GM12878 (cell line): ENCODE data around the gene GRIN2C. TPM values are rescaled to one million over a fixed set of nuclear protein-coding genes. Genes with fewer than 3 reads are reported as not detected.

Source experiments
- ATAC-seq: fragments of 200-7000 bp; cut with Tn5 transposase; 3 replicates; pipeline ENCODE4 v1.9.1; 2020; ENCODE audit warnings: mild to moderate bottlenecking, moderate library complexity
- BruUV-seq: library from RNA; stranded (reverse); fragments of 400-500 nt; replicated peaks from 2 replicates; lab custom pipeline; 2021; lab: Mats Ljungman, UMichigan
- CTCF ChIA-PET: fragments of 300-600 bp; sonication (Branson Sonifier 250); formaldehyde crosslinking; extraction: SDS; loops from one replicate; lab custom pipeline; 2021; ENCODE audit warnings: inconsistent platforms; lab: Yijun Ruan, JAX
- POLR2A ChIA-PET: fragments of 350-600 bp; formaldehyde crosslinking; extraction: SDS; loops from one replicate; lab custom pipeline; 2021; ENCODE audit warnings: inconsistent platforms; lab: Charles Lee
- RAD21 ChIA-PET: fragments of 300-600 bp; sonication (Branson Sonifier 250); formaldehyde crosslinking; loops from one replicate; lab custom pipeline; 2023; ENCODE audit warnings: antibody characterized with exemption; ENCODE audit not compliant: unreplicated experiment; lab: Charles Lee
- SMC1A ChIA-PET: fragments of 300-600 bp; sonication (Branson Sonifier 250); formaldehyde crosslinking; loops from one replicate; lab custom pipeline; 2023; ENCODE audit not compliant: unreplicated experiment, uncharacterized antibody; lab: Charles Lee
- DNase-seq: peaks from one replicate; pipeline ENCODE4 v3.0.0-alpha.2; 2011; ENCODE audit warnings: low read depth, low spot score
- FAIRE-seq: peaks from 3 replicates; lab custom pipeline; 2011; peaks lifted over from hg19 to GRCh38; lab: Jason Lieb, UNC
- H2AFZ ChIP-seq: 2 replicates; pipeline ENCODE4 v1.6.0; 2011; ENCODE audit warnings: low read depth, low read length, control low read depth; ENCODE audit not compliant: control insufficient read depth
- H3K27ac ChIP-seq: 2 replicates; pipeline ENCODE4 v1.5.1; 2011; ENCODE audit warnings: control low read depth; ENCODE audit not compliant: control insufficient read depth, insufficient read depth
- H3K27me3 ChIP-seq, 2 experiments: replicated peaks in 1 of 2; 2 replicates each; pipeline versions ENCODE4 v1.6.0 to v1.6.1; 2011; ENCODE audit warnings: low read length in 1 of 2; ENCODE audit not compliant: control insufficient read depth in 2 of 2, insufficient read depth in 2 of 2
- H3K36me3 ChIP-seq, 2 experiments: 2 replicates each; pipeline ENCODE4 v1.5.1; 2011; ENCODE audit warnings: low read length in 1 of 2; ENCODE audit not compliant: control insufficient read depth in 2 of 2, insufficient read depth in 2 of 2
- H3K4me1 ChIP-seq: 2 replicates; pipeline ENCODE4 v1.6.1; 2011; ENCODE audit warnings: mild to moderate bottlenecking, low read length, moderate library complexity, mixed read lengths; ENCODE audit not compliant: control insufficient read depth, insufficient read depth
- H3K4me2 ChIP-seq: 2 replicates; pipeline ENCODE4 v1.6.0; 2011; ENCODE audit warnings: control low read depth; ENCODE audit not compliant: control insufficient read depth, insufficient read depth
- H3K4me3 ChIP-seq: fragments of 200-600 bp; sonication (generic); 2 replicates; pipeline ENCODE4 v1.5.1; 2016
- H3K79me2 ChIP-seq: 2 replicates; pipeline ENCODE4 v1.6.0; 2011; ENCODE audit warnings: low read length; ENCODE audit not compliant: control insufficient read depth, insufficient read depth
- H3K9ac ChIP-seq: 2 replicates; pipeline ENCODE4 v1.8.0; 2011; ENCODE audit warnings: low read length, control low read depth, mixed read lengths; ENCODE audit not compliant: control insufficient read depth, insufficient read depth
- H3K9me3 ChIP-seq: replicated peaks from 3 replicates; pipeline ENCODE4 v1.5.1; 2011; ENCODE audit warnings: mild to moderate bottlenecking, low read length; ENCODE audit not compliant: control insufficient read depth, insufficient read depth
- H4K20me1 ChIP-seq: 2 replicates; pipeline ENCODE4 v1.6.0; 2011; ENCODE audit not compliant: control insufficient read depth, insufficient read depth
- BACH1 ChIP-seq: fragments of 450-650 bp; IDR thresholded peaks from 2 replicates; pipeline ENCODE4 v1.6.1; 2017; ENCODE audit warnings: mild to moderate bottlenecking, borderline replicate concordance
- BCL3 ChIP-seq: IDR thresholded peaks from 2 replicates; pipeline ENCODE4 v1.6.1; 2011; ENCODE audit warnings: borderline replicate concordance, low read depth, mild to moderate bottlenecking, moderate library complexity, low read length; ENCODE audit not compliant: insufficient read depth, poor library complexity, severe bottlenecking
- IRF4 ChIP-seq: IDR thresholded peaks from 2 replicates; pipeline ENCODE4 v1.6.1; 2011; ENCODE audit warnings: low read depth, low read length
- KDM1A ChIP-seq: fragments of 200-600 bp; sonication (generic); IDR thresholded peaks from 2 replicates; pipeline ENCODE4 v1.6.1; 2016; ENCODE audit warnings: borderline replicate concordance
- STAT3 ChIP-seq: IDR thresholded peaks from 2 replicates; pipeline ENCODE4 v1.6.1; 2011; ENCODE audit warnings: low read depth, low read length, improper control_type of control experiment
- ZBTB4 ChIP-seq: fragments of 450-650 bp; formaldehyde crosslinking; IDR thresholded peaks from 2 replicates; pipeline ENCODE4 v1.4.0; 2022; ENCODE audit warnings: mild to moderate bottlenecking, moderate library complexity
- WGBS: methylation state at CpG from one replicate; pipeline ENCODE4 v1.1.6; 2016; ENCODE audit warnings: low lambda C conversion rate; ENCODE audit not compliant: insufficient replicate concordance, insufficient coverage; ENCODE audit errors: missing lambda C conversion rate; 5-methylcytosine and 5-hydroxymethylcytosine counted together
- in situ Hi-C: fragments of 300-500 bp; cut with MboI; formaldehyde crosslinking; loops from 9 replicates; pipeline ENCODE4 v1.14.3; 2018; ENCODE audit warnings: mixed read lengths
- intact Hi-C: fragments of 100-400 bp; cut with micrococcal nuclease; formaldehyde crosslinking; loops from one replicate; pipeline ENCODE4 v1.14.2; 2022; ENCODE audit not compliant: unreplicated experiment
- polyA plus RNA-seq, 11 experiments: library from polyadenylated mRNA; depleted of rRNA in 4 of 11; unstranded in 6 of 11; stranded (reverse) in 5 of 11; fragments of >200 nt; fragmentation: Nextera tagmentation in 4 of 11; fragmentation: Illumina TruSeq in 1 of 11; extraction: Ambion mirVana in 4 of 11; extraction: Trizol in 1 of 11; gene quantifications; 1 replicate in 1 of 11; 2 replicates in 10 of 11; pipeline versions ENCODE4 v1.2.1 to v1.2.3, GENCODE V29; 2011 to 2016; ENCODE audit warnings: inconsistent platforms in 2 of 11, missing spikeins in 2 of 11, low read depth in 1 of 11
- total RNA-seq, 4 experiments: library from RNA; depleted of rRNA in 3 of 4; stranded (reverse); fragments of >200 nt in 3 of 4; fragmentation: Illumina TruSeq in 1 of 4; extraction: Trizol in 1 of 4; gene quantifications; 2 replicates each; pipeline versions ENCODE4 v1.2.1 to v1.2.3, GENCODE V29; 2013 to 2021
- TF ChIP-seq, protein P1 (sequence below): fragments of 450-650 bp; IDR thresholded peaks from 2 replicates; pipeline ENCODE4 v1.6.1; 2018; ENCODE audit warnings: borderline replicate concordance, mild to moderate bottlenecking; ENCODE audit not compliant: partially characterized antibody
- TF ChIP-seq, protein P2 (sequence below): fragments of 450-650 bp; IDR thresholded peaks from 2 replicates; pipeline ENCODE4 v1.6.1; 2016; ENCODE audit warnings: mild to moderate bottlenecking, moderate library complexity, borderline replicate concordance

Gene GRIN2C
- total and polyA plus RNA-seq, 10 of the 15 experiments (the other 5 are each of a cell fraction or from before 2014, with no cell fraction given): 0.01 to 0.20 (median 0.11) TPM; not detected in 2

GRCh38 chr17:74818291-74818938, 41.3 kb downstream of the GRIN2C start (continued):
- TF ChIP-seq ZBTB4 (CRISPR knock-in tag): no peak
- TF ChIP-seq BACH1: no peak
- TF ChIP-seq KDM1A: no peak

DNA sequence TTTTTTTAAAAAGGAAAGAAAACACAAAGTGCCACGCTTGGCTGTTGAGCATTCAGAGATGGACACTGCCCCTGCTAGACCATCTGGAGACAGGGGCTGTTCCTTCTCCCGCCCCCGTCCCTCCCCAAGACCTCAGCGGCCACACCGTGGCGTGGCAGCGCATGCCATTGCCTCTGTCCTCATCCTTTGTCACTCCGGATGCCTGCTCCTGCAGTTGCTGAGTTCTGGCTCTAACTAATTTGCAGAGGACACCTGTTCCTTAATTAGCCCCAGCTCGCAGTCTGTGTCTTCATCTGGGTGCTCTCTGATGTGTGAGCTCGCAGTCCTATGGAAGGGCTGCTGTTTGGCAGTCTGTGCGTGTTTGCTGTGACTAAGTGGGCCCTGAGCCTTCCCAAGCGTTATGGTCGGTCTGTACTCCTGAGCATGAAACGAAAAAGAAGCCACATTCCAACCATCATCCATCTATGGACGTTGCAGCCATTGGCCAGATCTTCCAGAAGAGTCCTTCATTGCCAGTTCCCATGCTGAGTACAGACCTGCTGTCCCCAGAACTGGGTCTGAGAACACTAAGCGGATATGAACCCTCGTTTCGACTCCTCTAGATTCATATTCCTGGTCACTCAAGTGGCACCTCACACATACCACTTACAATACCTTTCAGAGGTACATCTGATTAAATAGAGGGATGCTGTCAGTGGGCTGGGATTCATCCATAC, 42.6 kb downstream of the GRIN2C start:
- no peaks in the 10 kb centered on the region for H4K20me1 ChIP-seq
- H3K27me3 ChIP-seq: no peaks in the 10 kb centered on the region
- H3K79me2 ChIP-seq: no peaks in the 10 kb centered on the region
- DNase-seq (no peak), FAIRE-seq (no peak), ATAC-seq (no peak)
- in situ Hi-C loops: no loop called here
- no peak overlapping the region for H3K27ac ChIP-seq
- peaks cover 0 to 1% of the 10 kb centered on the region in 2 experiments; a peak in 2 of 4 replicates for H3K36me3 ChIP-seq
- H2AFZ ChIP-seq: no peak overlapping the region
- ChIA-PET RAD21 (no interaction called here), CTCF (interaction anchor here (1.5 kb wide), 1 partner anchor 45 kb away, joined by 6 read pairs; no protein-coding TSS in a partner anchor), POLR2A (no interaction called here), SMC1A (interaction anchor here (1.0 kb wide), 1 partner anchor 13 kb away, joined by 3 read pairs; no protein-coding TSS in a partner anchor)
- BruUV-seq: no TSS peak
- no peak overlapping the region for H3K4me3 ChIP-seq
- no peaks in the 10 kb centered on the region for H3K4me1 ChIP-seq
- H3K4me2 ChIP-seq: no peak overlapping the region
- no peaks in the 10 kb centered on the region for H3K9me3 ChIP-seq
- no peak overlapping the region for H3K9ac ChIP-seq
- 75% methylated on average over 11 of the region's 18 CpGs for WGBS
- intact Hi-C loops: no loop called here
- TF ChIP-seq, protein P1, sequence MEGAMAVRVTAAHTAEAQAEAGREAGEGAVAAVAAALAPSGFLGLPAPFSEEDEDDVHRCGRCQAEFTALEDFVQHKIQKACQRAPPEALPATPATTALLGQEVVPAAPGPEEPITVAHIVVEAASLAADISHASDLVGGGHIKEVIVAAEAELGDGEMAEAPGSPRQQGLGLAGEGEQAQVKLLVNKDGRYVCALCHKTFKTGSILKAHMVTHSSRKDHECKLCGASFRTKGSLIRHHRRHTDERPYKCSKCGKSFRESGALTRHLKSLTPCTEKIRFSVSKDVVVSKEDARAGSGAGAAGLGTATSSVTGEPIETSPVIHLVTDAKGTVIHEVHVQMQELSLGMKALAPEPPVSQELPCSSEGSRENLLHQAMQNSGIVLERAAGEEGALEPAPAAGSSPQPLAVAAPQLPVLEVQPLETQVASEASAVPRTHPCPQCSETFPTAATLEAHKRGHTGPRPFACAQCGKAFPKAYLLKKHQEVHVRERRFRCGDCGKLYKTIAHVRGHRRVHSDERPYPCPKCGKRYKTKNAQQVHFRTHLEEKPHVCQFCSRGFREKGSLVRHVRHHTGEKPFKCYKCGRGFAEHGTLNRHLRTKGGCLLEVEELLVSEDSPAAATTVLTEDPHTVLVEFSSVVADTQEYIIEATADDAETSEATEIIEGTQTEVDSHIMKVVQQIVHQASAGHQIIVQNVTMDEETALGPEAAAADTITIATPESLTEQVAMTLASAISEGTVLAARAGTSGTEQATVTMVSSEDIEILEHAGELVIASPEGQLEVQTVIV: no peak
- TF ChIP-seq IRF4 (no peak), STAT3 (no peak), BCL3 (no peak)
- TF ChIP-seq, protein P2, sequence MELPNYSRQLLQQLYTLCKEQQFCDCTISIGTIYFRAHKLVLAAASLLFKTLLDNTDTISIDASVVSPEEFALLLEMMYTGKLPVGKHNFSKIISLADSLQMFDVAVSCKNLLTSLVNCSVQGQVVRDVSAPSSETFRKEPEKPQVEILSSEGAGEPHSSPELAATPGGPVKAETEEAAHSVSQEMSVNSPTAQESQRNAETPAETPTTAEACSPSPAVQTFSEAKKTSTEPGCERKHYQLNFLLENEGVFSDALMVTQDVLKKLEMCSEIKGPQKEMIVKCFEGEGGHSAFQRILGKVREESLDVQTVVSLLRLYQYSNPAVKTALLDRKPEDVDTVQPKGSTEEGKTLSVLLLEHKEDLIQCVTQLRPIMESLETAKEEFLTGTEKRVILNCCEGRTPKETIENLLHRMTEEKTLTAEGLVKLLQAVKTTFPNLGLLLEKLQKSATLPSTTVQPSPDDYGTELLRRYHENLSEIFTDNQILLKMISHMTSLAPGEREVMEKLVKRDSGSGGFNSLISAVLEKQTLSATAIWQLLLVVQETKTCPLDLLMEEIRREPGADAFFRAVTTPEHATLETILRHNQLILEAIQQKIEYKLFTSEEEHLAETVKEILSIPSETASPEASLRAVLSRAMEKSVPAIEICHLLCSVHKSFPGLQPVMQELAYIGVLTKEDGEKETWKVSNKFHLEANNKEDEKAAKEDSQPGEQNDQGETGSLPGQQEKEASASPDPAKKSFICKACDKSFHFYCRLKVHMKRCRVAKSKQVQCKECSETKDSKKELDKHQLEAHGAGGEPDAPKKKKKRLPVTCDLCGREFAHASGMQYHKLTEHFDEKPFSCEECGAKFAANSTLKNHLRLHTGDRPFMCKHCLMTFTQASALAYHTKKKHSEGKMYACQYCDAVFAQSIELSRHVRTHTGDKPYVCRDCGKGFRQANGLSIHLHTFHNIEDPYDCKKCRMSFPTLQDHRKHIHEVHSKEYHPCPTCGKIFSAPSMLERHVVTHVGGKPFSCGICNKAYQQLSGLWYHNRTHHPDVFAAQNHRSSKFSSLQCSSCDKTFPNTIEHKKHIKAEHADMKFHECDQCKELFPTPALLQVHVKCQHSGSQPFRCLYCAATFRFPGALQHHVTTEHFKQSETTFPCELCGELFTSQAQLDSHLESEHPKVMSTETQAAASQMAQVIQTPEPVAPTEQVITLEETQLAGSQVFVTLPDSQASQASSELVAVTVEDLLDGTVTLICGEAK: no peak
